ENCODE data around the gene GSG1L.

The GSG1L gene

GRCh38 chr16:28098171-28098958, 34.9 kb upstream of the GSG1L start:
- no peaks in the 10 kb centered on the region for H3K9me3 Mint-ChIP-seq
- peaks cover 12% of the 10 kb centered on the region for H3K36me3 Mint-ChIP-seq
- H3K27me3 Mint-ChIP-seq, result no peaks in the 10 kb centered on the region
- H3K27ac Mint-ChIP-seq, result no peak overlapping the region
- no peak overlapping the region for H3K4me3 Mint-ChIP-seq
- H3K4me1 Mint-ChIP-seq, result no peaks in the 10 kb centered on the region

DNA sequence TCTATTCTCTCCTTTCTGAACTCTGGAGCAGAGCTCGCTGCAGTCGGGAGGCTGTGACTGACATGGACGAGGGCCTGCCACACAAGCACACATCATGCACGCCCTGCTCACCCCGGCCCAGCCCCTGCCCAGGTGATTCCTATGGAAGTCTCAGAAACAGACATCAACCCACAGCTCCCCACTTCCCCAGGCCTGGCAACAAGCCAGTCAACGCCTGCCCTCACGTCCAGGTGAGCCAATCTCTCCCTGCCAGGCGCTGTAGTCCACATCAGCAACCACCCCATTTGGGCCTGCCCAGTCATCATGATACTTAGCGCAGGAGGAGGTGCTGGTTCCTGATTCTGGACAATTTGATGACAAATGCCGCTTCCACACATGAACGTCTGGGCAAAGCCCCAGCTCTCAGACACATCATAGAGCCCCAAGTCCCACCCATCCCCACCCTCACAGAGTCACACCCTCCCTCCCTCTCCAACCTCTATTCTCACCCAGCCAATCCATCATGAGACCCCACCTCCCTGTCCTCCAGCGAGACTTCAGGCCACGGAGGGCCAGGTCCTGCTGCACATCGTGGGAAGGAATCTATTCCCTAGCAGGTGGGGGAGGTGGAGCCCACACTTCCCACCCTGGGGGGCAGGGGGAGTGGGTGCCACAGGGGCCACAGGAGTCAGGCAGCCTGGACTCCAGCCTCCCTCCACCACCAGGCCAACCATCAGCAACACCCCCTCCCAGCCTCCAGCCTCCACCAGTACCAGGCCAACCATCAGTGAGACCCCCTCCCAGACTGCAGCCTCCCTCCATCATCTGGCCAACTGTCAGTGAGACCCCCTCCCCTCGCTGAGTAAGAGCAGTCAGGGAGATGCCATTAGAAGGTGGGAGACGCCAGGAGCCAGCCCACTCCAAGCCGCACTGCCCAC, 33.7 kb upstream of the GSG1L start:
- Mint-ChIP-seq H3K27me3 (no peaks in the 10 kb centered on the region), H3K27ac (peak overlapping the region; percentile 68), H3K9me3 (no peaks in the 10 kb centered on the region), H3K4me1 (no peaks in the 10 kb centered on the region), H3K36me3 (peaks cover 12% of the 10 kb centered on the region), H3K4me3 (no peak overlapping the region)

DNA sequence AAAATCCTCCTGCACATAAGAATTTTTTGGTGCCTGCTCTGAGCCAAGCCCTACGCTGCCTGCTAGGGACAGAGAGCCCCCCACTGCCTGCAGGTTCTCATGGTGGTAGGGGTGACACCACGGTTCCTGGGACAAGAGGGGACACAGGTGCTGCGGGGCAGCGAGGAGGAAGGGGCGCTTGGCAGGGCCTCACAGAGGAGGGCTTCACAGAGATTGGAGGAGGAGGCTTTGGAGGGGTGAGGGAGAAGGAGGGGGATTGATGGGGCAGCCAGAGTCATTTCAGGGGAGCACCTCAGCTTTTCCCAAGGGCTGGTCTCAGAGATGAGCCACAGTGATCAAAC, 29.8 kb upstream of the GSG1L start:
- H3K4me3 Mint-ChIP-seq, result no peak overlapping the region
- H3K36me3 Mint-ChIP-seq, result peaks cover 3% of the 10 kb centered on the region
- no peaks in the 10 kb centered on the region for H3K9me3 Mint-ChIP-seq
- no peaks in the 10 kb centered on the region for H3K27me3 Mint-ChIP-seq
- no peak overlapping the region for H3K27ac Mint-ChIP-seq
- H3K4me1 Mint-ChIP-seq, result no peaks in the 10 kb centered on the region

DNA sequence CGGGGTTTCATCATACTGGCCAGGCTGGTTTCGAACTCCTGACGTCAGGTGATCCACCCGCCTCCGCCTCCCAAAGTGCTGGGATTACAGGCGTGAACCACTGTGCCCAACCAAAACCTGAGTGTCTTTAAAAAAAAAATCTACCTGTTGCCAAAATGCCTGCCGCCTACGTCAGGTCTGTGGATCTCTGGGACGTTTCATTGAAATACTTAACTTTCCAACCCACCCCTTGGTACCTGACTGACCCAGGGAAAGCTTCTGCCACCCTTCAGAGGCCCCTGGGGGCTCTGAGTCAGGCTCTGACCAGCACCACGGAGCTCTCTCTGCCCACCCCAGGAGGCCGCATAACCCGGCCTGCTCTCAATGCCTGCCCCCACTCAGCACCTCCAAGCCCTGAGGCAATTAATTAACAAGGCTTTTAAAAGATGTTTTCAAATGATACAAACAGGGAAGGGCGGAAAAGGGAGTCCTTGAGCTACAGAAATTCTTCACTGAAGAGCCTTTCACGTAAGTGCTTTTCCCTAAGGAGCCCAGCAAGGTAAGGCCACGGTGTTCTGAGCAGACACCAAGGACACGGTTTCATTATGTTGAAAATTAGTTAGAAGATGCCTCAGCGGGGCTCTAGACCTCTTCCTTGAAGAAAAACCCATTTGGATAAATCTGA, 29.3 kb upstream of the GSG1L start:
- no peaks in the 10 kb centered on the region for H3K4me1 Mint-ChIP-seq
- no peak overlapping the region for H3K27ac Mint-ChIP-seq
- no peaks in the 10 kb centered on the region for H3K9me3 Mint-ChIP-seq
- peaks cover 3% of the 10 kb centered on the region for H3K36me3 Mint-ChIP-seq
- H3K27me3 Mint-ChIP-seq, result no peaks in the 10 kb centered on the region
- no peak overlapping the region for H3K4me3 Mint-ChIP-seq

- Mint-ChIP-seq H3K4me3 (no peak overlapping the region), H3K27me3 (no peaks in the 10 kb centered on the region), H3K36me3 (no peaks in the 10 kb centered on the region), H3K9me3 (no peaks in the 10 kb centered on the region), H3K27ac (no peak overlapping the region), H3K4me1 (no peaks in the 10 kb centered on the region)
These were observed 28.1 kb upstream of the GSG1L start for GRCh38 chr16:28091656-28092055.

DNA sequence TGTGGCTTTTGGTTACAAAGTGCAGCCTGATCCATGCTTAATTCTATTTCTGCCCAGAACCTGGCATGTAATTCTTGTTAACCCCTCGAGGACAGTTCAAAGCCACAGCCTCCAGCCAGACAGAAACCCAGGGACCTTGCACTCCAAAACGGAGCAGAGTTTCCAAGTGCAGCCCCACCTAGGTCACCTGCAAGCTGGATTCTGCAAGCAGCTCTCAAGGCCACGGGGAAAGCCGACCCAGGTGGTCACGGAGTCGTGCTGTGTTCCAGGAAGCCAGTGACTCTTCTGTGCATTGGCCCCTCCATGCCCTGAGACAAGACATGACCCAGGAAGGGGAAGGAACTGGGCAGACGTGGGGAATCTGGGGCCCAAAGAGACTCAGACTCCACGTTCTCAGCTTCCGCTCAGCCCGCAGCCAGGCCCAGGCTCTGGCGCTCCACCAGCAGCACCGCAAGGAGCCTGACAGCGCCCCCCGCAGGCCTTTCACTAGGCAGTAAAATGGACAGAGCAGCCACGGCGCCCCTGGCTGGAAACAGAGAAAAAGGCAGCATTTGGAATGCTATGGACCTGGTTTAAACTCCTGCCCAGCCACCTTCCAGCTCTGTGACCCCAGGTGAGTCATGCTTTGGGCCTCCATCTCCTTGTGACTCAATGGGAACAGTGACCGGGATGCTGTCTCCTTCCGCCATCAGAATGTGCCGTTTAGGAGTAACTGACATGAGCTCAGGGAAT, 27.3 kb upstream of the GSG1L start:
- no peaks in the 10 kb centered on the region for H3K9me3 Mint-ChIP-seq
- H3K27ac Mint-ChIP-seq, result no peak overlapping the region
- H3K27me3 Mint-ChIP-seq, result no peaks in the 10 kb centered on the region
- no peaks in the 10 kb centered on the region for H3K4me1 Mint-ChIP-seq
- H3K36me3 Mint-ChIP-seq, result no peaks in the 10 kb centered on the region
- H3K4me3 Mint-ChIP-seq, result no peak overlapping the region

DNA sequence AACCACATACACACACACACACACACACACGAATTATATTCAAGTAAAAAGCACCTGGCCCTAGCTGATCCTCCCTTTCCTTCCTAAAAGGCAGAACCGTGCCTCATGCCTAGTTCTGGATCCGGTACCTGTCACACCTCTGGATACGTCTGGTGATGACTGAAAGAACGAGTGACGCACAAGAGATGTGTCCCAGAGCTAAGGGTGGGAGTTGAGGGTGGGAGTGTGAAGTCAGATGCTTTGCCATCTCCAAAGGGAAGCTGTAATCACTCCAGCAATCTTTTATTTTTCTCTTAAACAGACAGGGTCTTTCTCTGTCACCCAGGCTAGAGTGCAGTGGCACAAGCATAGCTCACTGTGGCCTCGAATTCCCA, 26.5 kb upstream of the GSG1L start:
- no peaks in the 10 kb centered on the region for H3K9me3 Mint-ChIP-seq
- H3K27me3 Mint-ChIP-seq, result no peaks in the 10 kb centered on the region
- H3K4me1 Mint-ChIP-seq, result no peaks in the 10 kb centered on the region
- H3K27ac Mint-ChIP-seq, result no peak overlapping the region
- H3K4me3 Mint-ChIP-seq, result no peak overlapping the region
- H3K36me3 Mint-ChIP-seq, result no peaks in the 10 kb centered on the region

- no peaks in the 10 kb centered on the region for H3K27me3 Mint-ChIP-seq
- no peaks in the 10 kb centered on the region for H3K4me1 Mint-ChIP-seq
- peak overlapping the region; percentile 64 for H3K27ac Mint-ChIP-seq
- H3K9me3 Mint-ChIP-seq, result no peaks in the 10 kb centered on the region
- H3K4me3 Mint-ChIP-seq, result no peak overlapping the region
- H3K36me3 Mint-ChIP-seq, result no peaks in the 10 kb centered on the region
These were observed 25.9 kb upstream of the GSG1L start for GRCh38 chr16:28089205-28089991.

- H3K4me3 Mint-ChIP-seq, result no peak overlapping the region
- H3K27ac Mint-ChIP-seq, result no peak overlapping the region
- H3K27me3 Mint-ChIP-seq, result no peaks in the 10 kb centered on the region
- H3K4me1 Mint-ChIP-seq, result no peaks in the 10 kb centered on the region
- H3K36me3 Mint-ChIP-seq, result no peaks in the 10 kb centered on the region
- H3K9me3 Mint-ChIP-seq, result no peaks in the 10 kb centered on the region
These were observed 24.3 kb upstream of the GSG1L start for GRCh38 chr16:28087675-28088300.

DNA sequence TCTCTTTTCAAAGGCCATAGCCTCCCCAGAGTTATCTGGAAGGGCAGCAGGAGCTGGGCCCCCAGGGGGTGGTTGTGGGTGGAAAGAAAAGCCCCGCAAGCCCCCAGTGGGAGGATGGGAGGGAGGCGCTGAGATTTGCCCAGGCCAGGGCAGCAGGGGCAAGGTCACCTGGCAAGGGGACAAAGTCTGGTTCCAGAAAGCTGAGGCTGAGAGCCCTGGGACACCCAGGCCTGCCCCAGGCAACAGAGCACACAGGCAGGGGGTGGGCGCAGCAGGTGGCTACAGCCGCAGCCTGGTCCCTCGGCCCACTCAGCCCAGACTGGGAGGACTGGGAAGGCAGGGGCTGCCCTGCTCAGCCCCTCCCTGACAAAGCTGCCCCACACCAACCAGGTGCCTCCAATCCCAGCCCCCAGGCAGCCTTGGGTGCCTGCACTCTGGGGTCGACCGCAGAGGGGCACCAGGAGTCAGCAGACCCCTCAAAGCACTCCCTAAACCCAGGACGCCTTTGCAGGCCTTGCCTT, 23.7 kb upstream of the GSG1L start:
- Mint-ChIP-seq H3K4me3 (no peak overlapping the region), H3K9me3 (no peaks in the 10 kb centered on the region), H3K4me1 (no peaks in the 10 kb centered on the region), H3K36me3 (no peaks in the 10 kb centered on the region), H3K27ac (no peak overlapping the region), H3K27me3 (no peaks in the 10 kb centered on the region)

- no peak overlapping the region for H3K4me3 Mint-ChIP-seq
These were observed 22.9 kb upstream of the GSG1L start for GRCh38 chr16:28086186-28087139.

DNA sequence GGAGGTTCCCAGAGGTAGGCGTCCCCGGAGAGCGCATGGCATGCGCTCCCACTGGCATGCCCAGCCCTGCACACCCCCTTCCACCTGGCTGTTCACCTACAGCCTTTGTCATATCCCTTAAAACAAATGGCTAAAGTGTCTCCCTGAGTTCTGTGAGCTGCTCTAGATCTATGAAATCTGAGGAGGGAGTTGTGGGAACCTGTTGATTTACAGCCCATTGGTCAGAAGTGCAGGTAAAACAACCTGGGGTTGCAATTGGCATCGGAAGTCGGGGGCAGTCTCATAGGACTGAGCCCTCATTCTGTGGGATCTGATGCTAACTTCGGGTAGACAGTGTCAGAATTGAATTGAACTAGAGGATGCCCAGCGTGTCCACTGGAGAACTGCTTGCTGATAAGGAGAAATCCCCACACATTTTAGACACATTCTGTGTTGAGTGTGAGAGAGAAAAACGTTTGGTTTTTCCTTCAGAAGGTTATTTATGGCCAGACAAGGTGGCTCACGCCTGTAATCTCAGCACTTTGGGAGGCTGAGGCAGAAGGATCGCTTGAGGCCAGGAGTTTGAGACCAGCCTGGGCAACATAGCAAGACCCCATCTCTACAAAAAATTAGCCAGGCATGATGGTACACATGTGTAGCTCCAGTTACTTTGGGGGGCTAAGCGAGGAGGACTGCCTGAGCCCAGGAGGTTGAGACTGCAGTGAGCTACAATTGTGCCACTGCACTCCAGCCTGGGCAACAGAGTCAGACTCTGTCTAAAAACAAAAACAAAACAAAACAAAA, 22.1 kb upstream of the GSG1L start:
- no peaks in the 10 kb centered on the region for H3K9me3 Mint-ChIP-seq
- H3K36me3 Mint-ChIP-seq, result no peaks in the 10 kb centered on the region
- H3K27ac Mint-ChIP-seq, result no peak overlapping the region
- no peaks in the 10 kb centered on the region for H3K27me3 Mint-ChIP-seq
- H3K4me3 Mint-ChIP-seq, result no peak overlapping the region
- no peaks in the 10 kb centered on the region for H3K4me1 Mint-ChIP-seq

More at GRCh38 chr16:28086186-28087139, 22.9 kb upstream of the GSG1L start:
- H3K9me3 Mint-ChIP-seq, result no peaks in the 10 kb centered on the region
- H3K4me1 Mint-ChIP-seq, result no peaks in the 10 kb centered on the region
- H3K27ac Mint-ChIP-seq, result no peak overlapping the region
- H3K27me3 Mint-ChIP-seq, result no peaks in the 10 kb centered on the region
- no peaks in the 10 kb centered on the region for H3K36me3 Mint-ChIP-seq

DNA sequence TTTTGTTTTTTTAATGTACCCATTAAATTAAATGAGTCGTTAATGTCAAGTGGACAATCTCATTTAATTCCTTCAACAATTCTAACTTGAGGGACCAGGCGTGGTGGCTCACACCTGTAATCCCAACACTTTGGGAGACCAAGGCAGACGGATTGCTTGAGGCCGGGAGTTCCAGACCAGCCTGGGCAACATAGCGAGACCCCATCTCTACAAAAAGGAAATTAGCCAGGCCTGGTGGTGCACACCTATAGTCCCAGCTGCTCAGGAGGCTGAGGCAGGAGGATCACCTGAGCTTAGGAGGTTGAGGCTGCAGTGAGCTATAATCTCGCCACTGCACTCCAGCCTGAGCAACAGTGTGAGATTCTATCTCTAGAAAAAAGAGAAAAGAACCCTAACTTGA, 20.7 kb upstream of the GSG1L start:
- no peaks in the 10 kb centered on the region for H3K4me1 Mint-ChIP-seq

More for the DNA sequence above, 20.7 kb upstream of the GSG1L start:
- Mint-ChIP-seq H3K4me3 (no peak overlapping the region), H3K27me3 (no peaks in the 10 kb centered on the region), H3K9me3 (no peaks in the 10 kb centered on the region), H3K36me3 (no peaks in the 10 kb centered on the region), H3K27ac (no peak overlapping the region)
